GM23248 (cell line): ENCODE results near the gene SND1. TPM values are rescaled to one million over a fixed set of nuclear protein-coding genes. Genes with fewer than 3 reads are reported as not detected.
"Not testable (repeated sequence)": the region's sequence is repeated elsewhere in the genome, so short reads cannot be mapped to it uniquely, and the experiment has no call there.

Source experiments
- DNase-seq: peaks from one replicate; pipeline ENCODE4 v3.0.0-alpha.2; 2015
- H2AFZ ChIP-seq: fragments of 200-600 bp; sonication (generic); 2 replicates; pipeline ENCODE4 v1.6.1; 2016; ENCODE audit warnings: antibody characterized with exemption
- H3F3A ChIP-seq: fragments of 200-600 bp; sonication (generic); 2 replicates; pipeline ENCODE4 v1.6.1; 2016; ENCODE audit warnings: mild to moderate bottlenecking, antibody characterized with exemption, mixed run types; ENCODE audit not compliant: insufficient read depth
- H3K27ac ChIP-seq: fragments of 200-600 bp; sonication (generic); 2 replicates; pipeline ENCODE4 v1.5.1; 2016; ENCODE audit warnings: mild to moderate bottlenecking
- H3K27me3 ChIP-seq: fragments of 200-600 bp; sonication (generic); replicated peaks from 2 replicates; pipeline ENCODE4 v1.6.1; 2016; ENCODE audit warnings: mild to moderate bottlenecking; ENCODE audit not compliant: insufficient read depth
- H3K36me3 ChIP-seq: fragments of 200-600 bp; sonication (generic); 2 replicates; pipeline ENCODE4 v1.6.1; 2016; ENCODE audit warnings: low read depth, mild to moderate bottlenecking
- H3K4me1 ChIP-seq: fragments of 200-600 bp; sonication (generic); 2 replicates; pipeline ENCODE4 v1.6.1; 2016; ENCODE audit warnings: mild to moderate bottlenecking; ENCODE audit not compliant: insufficient read depth
- H3K4me2 ChIP-seq: fragments of 200-600 bp; sonication (generic); one replicate; pipeline ENCODE4 v1.6.1; 2016; ENCODE audit warnings: mild to moderate bottlenecking; ENCODE audit not compliant: unreplicated experiment
- H3K4me3 ChIP-seq: fragments of 200-600 bp; sonication (generic); 2 replicates; pipeline ENCODE4 v1.5.1; 2016; ENCODE audit warnings: mild to moderate bottlenecking
- H3K79me2 ChIP-seq: fragments of 200-600 bp; sonication (generic); 2 replicates; pipeline ENCODE4 v1.6.1; 2016; ENCODE audit warnings: mild to moderate bottlenecking; ENCODE audit not compliant: insufficient read depth
- H3K9ac ChIP-seq: fragments of 200-600 bp; sonication (generic); 2 replicates; pipeline ENCODE4 v1.6.1; 2016; ENCODE audit warnings: mild to moderate bottlenecking
- H3K9me2 ChIP-seq: fragments of 200-600 bp; sonication (generic); 2 replicates; pipeline ENCODE4 v1.6.1; 2016; ENCODE audit warnings: mixed run types, mild to moderate bottlenecking, moderate library complexity; ENCODE audit not compliant: insufficient read depth
- H3K9me3 ChIP-seq: fragments of 200-600 bp; sonication (generic); one replicate; pipeline ENCODE4 v1.6.1; 2017; ENCODE audit warnings: low read depth
- H4K20me1 ChIP-seq: fragments of 200-600 bp; sonication (generic); 2 replicates; pipeline ENCODE4 v1.6.0; 2016; ENCODE audit not compliant: insufficient read depth
- EZH2 ChIP-seq: fragments of 200-600 bp; sonication (generic); IDR thresholded peaks from 2 replicates; pipeline ENCODE4 v1.6.1; 2018; ENCODE audit warnings: antibody characterized with exemption, mild to moderate bottlenecking; ENCODE audit not compliant: insufficient read depth, poor library complexity, severe bottlenecking
- EZH2phosphoT487 ChIP-seq: fragments of 200-600 bp; sonication (generic); IDR thresholded peaks from 2 replicates; pipeline ENCODE4 v1.6.1; 2018; ENCODE audit warnings: antibody characterized with exemption, moderate library complexity, mild to moderate bottlenecking, low read depth; ENCODE audit not compliant: insufficient read depth
- WGBS, 2 experiments: methylation state at CpG; one replicate each; pipeline ENCODE4 v1.1.6; 2015 to 2017; ENCODE audit warnings: low lambda C conversion rate in 2 of 2, low coverage in 1 of 2; ENCODE audit errors: missing lambda C conversion rate in 2 of 2; 5-methylcytosine and 5-hydroxymethylcytosine counted together
- in situ Hi-C: fragments of 300-500 bp; cut with MboI; formaldehyde crosslinking; loops from 2 replicates; pipeline ENCODE4 v1.15.0; 2020
- polyA plus RNA-seq: library from polyadenylated mRNA; unstranded; fragments of >200 nt; fragmentation: Nextera tagmentation; extraction: Ambion mirVana; gene quantifications from 2 replicates; pipeline ENCODE4 v1.2.1, GENCODE V29; 2016
- total RNA-seq: library from RNA; depleted of rRNA; stranded (reverse); fragments of >200 nt; shearing (Covaris generic); gene quantifications from 2 replicates; pipeline ENCODE4 v1.2.3, GENCODE V29; 2014

SND1 gene
- total and polyA plus RNA-seq, 2 experiments from 2014 or later: 128 to 184 TPM

DNA sequence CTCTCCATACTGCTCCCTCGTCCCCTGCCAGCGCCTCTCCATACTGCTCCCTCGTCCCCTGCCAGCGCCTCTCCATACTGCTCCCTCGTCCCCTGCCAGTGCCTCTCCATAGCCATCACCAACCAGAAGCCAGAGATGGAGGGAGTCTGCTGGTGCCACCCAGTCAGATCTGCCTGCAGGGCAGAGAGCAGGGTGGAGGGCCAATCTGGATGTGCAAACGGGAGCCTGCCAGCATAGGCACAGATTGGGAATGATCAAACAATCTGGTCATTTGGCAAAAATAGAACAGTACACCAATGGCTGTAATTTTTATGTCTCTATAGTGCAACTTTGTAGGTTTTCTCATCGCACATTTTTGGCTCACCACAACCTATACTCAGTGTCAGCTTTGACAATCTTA lies 456.1 kb downstream of the SND1 start:
- H3K4me2 ChIP-seq: no peak overlapping the region
- H4K20me1 ChIP-seq: no peaks in the 10 kb centered on the region
- no peak overlapping the region for H3K9ac ChIP-seq
- 51 to 53% methylated on average over 5 to 7 of the region's 7 CpGs for WGBS, 2 experiments
- no peaks in the 10 kb centered on the region for H3K9me3 ChIP-seq
- no peak overlapping the region for H3K4me3 ChIP-seq
- H3K9me2 ChIP-seq: no peaks in the 10 kb centered on the region
- no peaks in the 10 kb centered on the region for H3F3A ChIP-seq
- in situ Hi-C loops: no loop called here
- no peaks in the 10 kb centered on the region for H3K79me2 ChIP-seq
- H3K27ac ChIP-seq: no peak overlapping the region
- no peak for DNase-seq
- H3K36me3 ChIP-seq: no peaks in the 10 kb centered on the region
- TF ChIP-seq EZH2: no peak
- TF ChIP-seq EZH2phosphoT487: no peak
- no peaks in the 10 kb centered on the region for H3K27me3 ChIP-seq
- no peak overlapping the region for H2AFZ ChIP-seq
- no peaks in the 10 kb centered on the region for H3K4me1 ChIP-seq

DNA sequence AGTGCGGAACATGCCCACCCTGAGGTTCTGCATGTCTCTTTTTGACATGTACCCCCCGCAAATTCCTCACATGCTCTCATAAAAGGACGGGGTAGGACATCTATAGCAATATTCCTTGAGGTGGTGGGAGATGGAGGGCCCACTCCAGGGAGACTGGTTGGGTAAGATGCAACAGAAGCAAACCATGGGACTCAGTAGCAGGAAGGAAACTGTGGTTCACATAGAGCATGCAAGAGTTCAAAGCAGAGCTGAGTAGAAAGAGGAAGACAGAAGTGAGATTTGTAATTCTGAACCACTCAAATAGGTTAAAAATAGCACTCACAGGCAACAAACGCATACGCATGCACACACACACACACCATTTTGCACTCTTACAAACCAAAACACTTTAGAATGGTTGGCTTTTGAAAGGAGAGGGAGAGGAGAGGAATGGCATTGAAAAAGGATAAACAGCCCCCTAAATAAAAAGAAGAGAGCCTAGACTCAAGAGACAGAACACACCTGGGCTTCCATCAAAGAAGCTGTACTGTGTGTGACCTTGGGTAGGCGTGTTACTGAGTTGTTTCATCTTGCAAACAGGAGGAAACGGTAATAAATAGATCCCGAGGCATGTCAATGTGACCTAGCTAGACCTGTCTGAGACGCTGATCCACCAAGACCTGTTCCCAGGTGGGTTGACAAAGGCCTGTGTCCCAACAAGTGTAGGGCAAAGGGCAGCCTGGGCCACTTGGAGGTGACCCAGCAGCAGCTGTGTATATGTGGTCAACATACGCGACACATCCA lies 456.8 kb downstream of the SND1 start:
- no peak for DNase-seq
- no peak overlapping the region for H3K27ac ChIP-seq
- H3K36me3 ChIP-seq: no peaks in the 10 kb centered on the region
- H3F3A ChIP-seq: no peaks in the 10 kb centered on the region
- H3K9ac ChIP-seq: no peak overlapping the region
- in situ Hi-C loops: no loop called here
- no peaks in the 10 kb centered on the region for H3K9me2 ChIP-seq
- no peaks in the 10 kb centered on the region for H4K20me1 ChIP-seq
- H2AFZ ChIP-seq: no peak overlapping the region
- H3K9me3 ChIP-seq: no peaks in the 10 kb centered on the region
- no peaks in the 10 kb centered on the region for H3K4me1 ChIP-seq
- TF ChIP-seq EZH2 (no peak), EZH2phosphoT487 (no peak)
- no peaks in the 10 kb centered on the region for H3K27me3 ChIP-seq
- H3K79me2 ChIP-seq: no peaks in the 10 kb centered on the region
- H3K4me2 ChIP-seq: no peak overlapping the region
- H3K4me3 ChIP-seq: no peak overlapping the region
- 60 to 66% methylated on average over 11 of the region's 11 CpGs for WGBS, 2 experiments

DNA sequence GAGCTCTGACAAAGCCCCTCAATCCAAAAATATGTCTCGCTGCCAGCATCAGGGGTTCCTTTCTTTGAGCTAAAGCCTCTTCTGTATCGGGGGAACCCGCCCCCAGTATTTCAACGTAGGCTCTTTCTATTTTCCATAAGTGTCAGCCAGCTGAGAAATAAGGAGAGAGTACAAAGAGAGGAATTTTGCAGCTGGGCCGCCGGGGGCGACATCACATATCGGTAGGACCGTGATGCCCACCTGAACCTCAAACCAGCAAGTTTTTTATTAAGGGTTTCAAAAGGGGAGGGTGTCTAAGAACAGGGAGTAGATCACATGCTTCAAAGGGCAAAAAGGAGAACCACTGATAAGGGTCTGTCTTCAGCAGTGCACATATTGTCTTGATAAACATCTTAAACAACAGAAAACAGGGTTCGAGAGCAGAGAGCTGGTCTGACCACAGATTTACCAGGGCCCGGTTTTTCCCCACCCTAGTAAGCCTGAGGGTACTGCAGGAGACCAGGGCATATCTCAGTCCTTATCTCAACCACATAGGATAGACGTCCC lies 457.5 kb downstream of the SND1 start:
- H3K36me3 ChIP-seq, DNase-seq, H3K27ac ChIP-seq, H3K9me2 ChIP-seq, H3K9me3 ChIP-seq, H2AFZ ChIP-seq, H4K20me1 ChIP-seq, H3K79me2 ChIP-seq, H3K27me3 ChIP-seq, H3F3A ChIP-seq, H3K4me3 ChIP-seq, H3K4me1 ChIP-seq, H3K9ac ChIP-seq, H3K4me2 ChIP-seq, in situ Hi-C loops: not testable (repeated sequence)
- 62 to 67% methylated on average over 12 of the region's 12 CpGs for WGBS, 2 experiments

DNA sequence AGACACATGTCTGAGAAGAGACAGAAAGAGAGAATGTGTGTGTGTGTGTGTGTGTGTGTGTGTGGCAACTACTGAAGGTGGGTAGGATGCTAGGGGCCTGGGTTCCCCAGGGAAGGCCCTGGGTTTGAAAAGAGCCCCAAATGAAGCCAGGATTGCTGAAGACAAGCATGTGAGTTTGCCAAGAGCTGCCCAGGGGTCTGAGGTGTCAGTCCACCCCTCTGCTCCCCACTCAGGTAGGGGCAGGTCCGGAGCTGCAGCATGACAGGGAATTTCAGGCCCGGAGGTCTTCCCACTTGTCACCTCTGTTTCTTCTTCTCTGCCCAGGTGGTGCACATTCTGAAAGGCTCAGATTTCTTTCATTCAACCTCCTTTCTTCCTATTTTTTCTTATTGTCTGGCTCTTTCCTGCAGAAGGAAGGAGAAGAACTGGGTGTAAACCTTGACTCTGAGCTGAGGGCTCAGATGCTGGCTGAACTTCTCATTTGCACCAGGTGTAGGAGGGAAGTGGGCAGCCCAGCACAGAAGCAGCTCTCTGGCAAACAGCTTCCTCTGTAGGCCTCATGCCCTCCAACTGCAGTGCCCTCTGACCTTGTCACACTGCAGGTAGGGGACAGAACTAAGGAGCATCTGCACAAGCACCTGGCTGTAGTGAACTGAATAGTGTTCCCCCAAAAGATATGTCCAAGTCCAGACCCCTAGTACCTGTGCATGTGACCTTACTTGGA lies 458.8 kb downstream of the SND1 start:
- Histone ChIP-seq H2AFZ (no peak overlapping the region), H3F3A (no peaks in the 10 kb centered on the region), H3K4me1 (no peaks in the 10 kb centered on the region), H3K27me3 (no peaks in the 10 kb centered on the region), H3K9me3 (no peaks in the 10 kb centered on the region), H3K27ac (no peak overlapping the region), H3K9me2 (no peaks in the 10 kb centered on the region), H3K4me3 (no peak overlapping the region), H3K79me2 (no peaks in the 10 kb centered on the region), H3K9ac (no peak overlapping the region), H4K20me1 (no peaks in the 10 kb centered on the region), H3K36me3 (no peaks in the 10 kb centered on the region), H3K4me2 (no peak overlapping the region)
- in situ Hi-C loops: no loop called here
- 45 to 54% methylated on average over 2 of the region's 2 CpGs for WGBS, 2 experiments
- DNase-seq: no peak
- TF ChIP-seq EZH2phosphoT487 (no peak), EZH2 (no peak)
